GM23338 (cell line): ENCODE data around the gene ARPC4. TPM values are rescaled to one million over a fixed set of nuclear protein-coding genes. Genes with fewer than 3 reads are reported as not detected.

ENCODE experiments used
- ATAC-seq: fragments of 200-7000 bp; cut with Tn5 transposase; 3 replicates; pipeline ENCODE4 v1.9.1; 2020
- DNase-seq: peaks from one replicate; pipeline ENCODE4 v3.0.0-alpha.2; 2015; ENCODE audit warnings: low spot score
- H2AFZ ChIP-seq: fragments of 200-600 bp; sonication (generic); 2 replicates; pipeline ENCODE4 v1.8.0; 2016; ENCODE audit warnings: antibody characterized with exemption, mild to moderate bottlenecking, moderate library complexity
- H3F3A ChIP-seq: fragments of 200-600 bp; sonication (generic); replicated peaks from 2 replicates; pipeline ENCODE4 v1.8.0; 2017; ENCODE audit warnings: antibody characterized with exemption, mixed run types, low read depth
- H3K27ac ChIP-seq: fragments of 200-600 bp; sonication (generic); 2 replicates; pipeline ENCODE4 v1.6.1; 2016; ENCODE audit warnings: low read depth
- H3K27me3 ChIP-seq: fragments of 200-600 bp; sonication (generic); 2 replicates; pipeline ENCODE4 v1.8.0; 2016; ENCODE audit warnings: mild to moderate bottlenecking, mixed run types, moderate library complexity; ENCODE audit not compliant: insufficient read depth
- H3K36me3 ChIP-seq: fragments of 200-600 bp; sonication (generic); 2 replicates; pipeline ENCODE4 v1.8.0; 2016; ENCODE audit warnings: mild to moderate bottlenecking; ENCODE audit not compliant: insufficient read depth
- H3K4me1 ChIP-seq: fragments of 200-600 bp; sonication (generic); 2 replicates; pipeline ENCODE4 v1.8.0; 2016; ENCODE audit warnings: mild to moderate bottlenecking, moderate library complexity; ENCODE audit not compliant: insufficient read depth
- H3K4me2 ChIP-seq: fragments of 200-600 bp; sonication (generic); 2 replicates; pipeline ENCODE4 v1.7.1; 2017; ENCODE audit warnings: mixed run types
- H3K4me3 ChIP-seq: fragments of 200-600 bp; sonication (generic); 2 replicates; pipeline ENCODE4 v1.6.1; 2016; ENCODE audit warnings: mixed run types
- H3K79me2 ChIP-seq: fragments of 200-600 bp; sonication (generic); replicated peaks from 2 replicates; pipeline ENCODE4 v1.8.0; 2017; ENCODE audit warnings: mild to moderate bottlenecking; ENCODE audit not compliant: insufficient read depth
- H3K9me2 ChIP-seq: fragments of 200-600 bp; sonication (generic); 2 replicates; pipeline ENCODE4 v1.8.0; 2017; ENCODE audit not compliant: insufficient read depth
- H4K20me1 ChIP-seq: fragments of 200-600 bp; sonication (generic); replicated peaks from 2 replicates; pipeline ENCODE4 v1.8.0; 2017; ENCODE audit warnings: mild to moderate bottlenecking; ENCODE audit not compliant: insufficient read depth
- H3K27ac Mint-ChIP-seq: 2 replicates; pipeline ENCODE4 v1.8.0; 2020; ENCODE audit warnings: inconsistent platforms, mild to moderate bottlenecking, moderate library complexity, mixed read lengths
- H3K27me3 Mint-ChIP-seq: 3 replicates; pipeline ENCODE4 v1.8.0; 2022; ENCODE audit warnings: low read depth, mild to moderate bottlenecking, moderate library complexity, mixed read lengths, inconsistent platforms; ENCODE audit not compliant: insufficient read depth, poor library complexity
- H3K36me3 Mint-ChIP-seq: 3 replicates; pipeline ENCODE4 v1.8.0; 2021; ENCODE audit warnings: low read depth, mild to moderate bottlenecking, inconsistent platforms, moderate library complexity, mixed read lengths
- H3K4me1 Mint-ChIP-seq: 3 replicates; pipeline ENCODE4 v1.8.0; 2020; ENCODE audit warnings: mild to moderate bottlenecking, inconsistent platforms, mixed read lengths
- H3K4me3 Mint-ChIP-seq: 3 replicates; pipeline ENCODE4 v1.8.0; 2021; ENCODE audit warnings: moderate library complexity, mild to moderate bottlenecking, inconsistent platforms, mixed read lengths
- H3K9me3 Mint-ChIP-seq: 3 replicates; pipeline ENCODE4 v1.8.0; 2020; ENCODE audit warnings: moderate library complexity, mild to moderate bottlenecking, inconsistent platforms, mixed read lengths
- CREB1 ChIP-seq: fragments of 250-450 bp; sonication (Bioruptor Pico); IDR thresholded peaks from 2 replicates; pipeline ENCODE4 v1.5.0; 2020; ENCODE audit warnings: low read depth, mild to moderate bottlenecking, moderate library complexity
- CTCF ChIP-seq, 2 experiments: fragments of 200-600 bp in 1 of 2; sonication (generic) in 1 of 2; conservative IDR thresholded peaks; 2 replicates each; pipeline versions ENCODE4 v1.5.1 to v1.6.1; 2016 to 2017; ENCODE audit warnings: antibody characterized with exemption in 2 of 2, low read depth in 2 of 2, mild to moderate bottlenecking in 2 of 2, moderate library complexity in 1 of 2
- EZH2 ChIP-seq: fragments of 200-600 bp; sonication (generic); IDR thresholded peaks from one replicate; pipeline ENCODE4 v1.8.0; 2017; ENCODE audit warnings: antibody characterized with exemption, mild to moderate bottlenecking, low read depth; ENCODE audit not compliant: unreplicated experiment
- EZH2phosphoT487 ChIP-seq: fragments of 200-600 bp; sonication (generic); IDR thresholded peaks from one replicate; pipeline ENCODE4 v1.8.1; 2018; ENCODE audit warnings: antibody characterized with exemption; ENCODE audit not compliant: unreplicated experiment
- NANOG ChIP-seq: IDR thresholded peaks from 2 replicates; pipeline ENCODE4 v1.6.1; 2016; ENCODE audit warnings: antibody characterized with exemption, borderline replicate concordance
- POLR2AphosphoS5 ChIP-seq: IDR thresholded peaks from 2 replicates; pipeline ENCODE4 v1.6.1; 2016; ENCODE audit warnings: antibody characterized with exemption, low read depth
- STAT1 ChIP-seq: IDR thresholded peaks from one replicate; pipeline ENCODE4 v1.6.1; 2016; ENCODE audit warnings: antibody characterized with exemption; ENCODE audit not compliant: unreplicated experiment
- ZNF114 ChIP-seq: fragments of 250-450 bp; sonication (Bioruptor Pico); IDR thresholded peaks from 2 replicates; pipeline ENCODE4 v1.5.0; 2020; ENCODE audit warnings: mild to moderate bottlenecking, moderate library complexity
- polyA plus RNA-seq: library from polyadenylated mRNA; unstranded; fragments of >200 nt; fragmentation: Nextera tagmentation; extraction: Ambion mirVana; gene quantifications from 2 replicates; pipeline ENCODE4 v1.2.1, GENCODE V29; 2016
- total RNA-seq: library from RNA; depleted of rRNA; stranded (reverse); fragments of >200 nt; shearing (Covaris generic); gene quantifications from 2 replicates; pipeline ENCODE4 v1.2.3, GENCODE V29; 2014
- TF ChIP-seq, protein P1 (sequence below): IDR thresholded peaks from 2 replicates; pipeline ENCODE4 v1.6.1; 2016; ENCODE audit warnings: antibody characterized with exemption
- TF ChIP-seq, protein P2 (sequence below): fragments of 250-450 bp; sonication (Bioruptor Pico); IDR thresholded peaks from 2 replicates; pipeline ENCODE4 v1.5.0; 2020; ENCODE audit warnings: mild to moderate bottlenecking, moderate library complexity

The ARPC4 gene
- total and polyA plus RNA-seq, 2 experiments from 2014 or later, result 71.9 to 176 TPM

DNA sequence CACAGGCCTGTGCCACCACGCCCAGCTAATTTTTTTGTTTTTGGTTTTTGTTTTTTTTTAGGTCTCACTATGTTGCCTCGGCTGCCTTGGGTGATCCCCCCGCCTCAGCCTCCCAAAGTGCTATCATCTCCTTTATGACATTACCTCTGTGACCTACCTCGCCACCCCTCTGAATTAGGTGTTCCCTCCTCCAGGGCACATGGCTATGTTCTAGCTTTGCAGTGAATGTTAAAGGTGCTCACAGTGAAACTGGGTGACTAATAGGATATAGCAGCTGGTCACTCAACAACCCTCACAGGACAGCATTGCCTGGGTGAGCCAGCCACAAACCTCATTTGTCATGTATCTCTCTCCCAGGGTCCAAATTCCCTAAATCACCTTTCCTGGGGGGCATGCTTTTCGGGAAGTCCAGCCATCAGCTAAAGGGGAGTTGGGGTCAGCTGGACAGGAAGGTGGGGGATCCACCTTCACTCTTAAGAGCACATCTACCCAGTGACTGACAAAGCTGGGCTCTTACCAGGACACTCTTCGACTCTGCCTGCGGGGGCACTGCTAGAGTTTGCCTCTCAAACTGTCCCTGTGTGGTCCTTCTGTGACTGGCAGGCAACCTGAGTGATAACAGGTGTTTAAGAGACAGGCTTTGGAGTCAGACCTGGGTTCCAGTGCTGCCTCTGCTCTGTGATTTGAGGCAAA lies 15.6 kb downstream of the ARPC4 start:
- Histone ChIP-seq H3K27me3 (peaks cover 17% of the 10 kb centered on the region), H4K20me1 (peaks cover 23% of the 10 kb centered on the region), H2AFZ (no peak overlapping the region), H3K9me2 (no peaks in the 10 kb centered on the region), H3K4me1 (peaks cover 7% of the 10 kb centered on the region; the same call in 1 of the 2 replicates), H3K79me2 (no peaks in the 10 kb centered on the region), H3K4me3 (peak overlapping the region; percentile 83; the same call in 1 of the 2 replicates), H3K27ac (0 out of 2 replicates have a peak overlapping the region, but pooled peaks have one; percentile 59), H3K36me3 (peaks cover 17% of the 10 kb centered on the region), H3K4me2 (peak overlapping the region; percentile 96), H3F3A (peaks cover 26% of the 10 kb centered on the region)
- H3K36me3 Mint-ChIP-seq, result peaks cover 36% of the 10 kb centered on the region
- DNase-seq (peak; percentile 86), ATAC-seq (peak; percentile 64)
- H3K4me3 Mint-ChIP-seq, result peak overlapping the region; percentile 77; the same call in 1 of the 3 replicates
- no peak for TF ChIP-seq EZH2phosphoT487
- peak; percentile 28; the same call in 1 of the 2 replicates for TF ChIP-seq POLR2AphosphoS5
- TF ChIP-seq EZH2, result no peak
- TF ChIP-seq CTCF (conservative IDR thresholded peaks at IDR 0.05; ENCODE audit: low read depth in 2 of 2), result peak; percentile 40 to 46; a peak in 3 of 4 replicates
- TF ChIP-seq, protein P1, sequence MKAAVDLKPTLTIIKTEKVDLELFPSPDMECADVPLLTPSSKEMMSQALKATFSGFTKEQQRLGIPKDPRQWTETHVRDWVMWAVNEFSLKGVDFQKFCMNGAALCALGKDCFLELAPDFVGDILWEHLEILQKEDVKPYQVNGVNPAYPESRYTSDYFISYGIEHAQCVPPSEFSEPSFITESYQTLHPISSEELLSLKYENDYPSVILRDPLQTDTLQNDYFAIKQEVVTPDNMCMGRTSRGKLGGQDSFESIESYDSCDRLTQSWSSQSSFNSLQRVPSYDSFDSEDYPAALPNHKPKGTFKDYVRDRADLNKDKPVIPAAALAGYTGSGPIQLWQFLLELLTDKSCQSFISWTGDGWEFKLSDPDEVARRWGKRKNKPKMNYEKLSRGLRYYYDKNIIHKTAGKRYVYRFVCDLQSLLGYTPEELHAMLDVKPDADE, result no peak
- TF ChIP-seq, protein P2, sequence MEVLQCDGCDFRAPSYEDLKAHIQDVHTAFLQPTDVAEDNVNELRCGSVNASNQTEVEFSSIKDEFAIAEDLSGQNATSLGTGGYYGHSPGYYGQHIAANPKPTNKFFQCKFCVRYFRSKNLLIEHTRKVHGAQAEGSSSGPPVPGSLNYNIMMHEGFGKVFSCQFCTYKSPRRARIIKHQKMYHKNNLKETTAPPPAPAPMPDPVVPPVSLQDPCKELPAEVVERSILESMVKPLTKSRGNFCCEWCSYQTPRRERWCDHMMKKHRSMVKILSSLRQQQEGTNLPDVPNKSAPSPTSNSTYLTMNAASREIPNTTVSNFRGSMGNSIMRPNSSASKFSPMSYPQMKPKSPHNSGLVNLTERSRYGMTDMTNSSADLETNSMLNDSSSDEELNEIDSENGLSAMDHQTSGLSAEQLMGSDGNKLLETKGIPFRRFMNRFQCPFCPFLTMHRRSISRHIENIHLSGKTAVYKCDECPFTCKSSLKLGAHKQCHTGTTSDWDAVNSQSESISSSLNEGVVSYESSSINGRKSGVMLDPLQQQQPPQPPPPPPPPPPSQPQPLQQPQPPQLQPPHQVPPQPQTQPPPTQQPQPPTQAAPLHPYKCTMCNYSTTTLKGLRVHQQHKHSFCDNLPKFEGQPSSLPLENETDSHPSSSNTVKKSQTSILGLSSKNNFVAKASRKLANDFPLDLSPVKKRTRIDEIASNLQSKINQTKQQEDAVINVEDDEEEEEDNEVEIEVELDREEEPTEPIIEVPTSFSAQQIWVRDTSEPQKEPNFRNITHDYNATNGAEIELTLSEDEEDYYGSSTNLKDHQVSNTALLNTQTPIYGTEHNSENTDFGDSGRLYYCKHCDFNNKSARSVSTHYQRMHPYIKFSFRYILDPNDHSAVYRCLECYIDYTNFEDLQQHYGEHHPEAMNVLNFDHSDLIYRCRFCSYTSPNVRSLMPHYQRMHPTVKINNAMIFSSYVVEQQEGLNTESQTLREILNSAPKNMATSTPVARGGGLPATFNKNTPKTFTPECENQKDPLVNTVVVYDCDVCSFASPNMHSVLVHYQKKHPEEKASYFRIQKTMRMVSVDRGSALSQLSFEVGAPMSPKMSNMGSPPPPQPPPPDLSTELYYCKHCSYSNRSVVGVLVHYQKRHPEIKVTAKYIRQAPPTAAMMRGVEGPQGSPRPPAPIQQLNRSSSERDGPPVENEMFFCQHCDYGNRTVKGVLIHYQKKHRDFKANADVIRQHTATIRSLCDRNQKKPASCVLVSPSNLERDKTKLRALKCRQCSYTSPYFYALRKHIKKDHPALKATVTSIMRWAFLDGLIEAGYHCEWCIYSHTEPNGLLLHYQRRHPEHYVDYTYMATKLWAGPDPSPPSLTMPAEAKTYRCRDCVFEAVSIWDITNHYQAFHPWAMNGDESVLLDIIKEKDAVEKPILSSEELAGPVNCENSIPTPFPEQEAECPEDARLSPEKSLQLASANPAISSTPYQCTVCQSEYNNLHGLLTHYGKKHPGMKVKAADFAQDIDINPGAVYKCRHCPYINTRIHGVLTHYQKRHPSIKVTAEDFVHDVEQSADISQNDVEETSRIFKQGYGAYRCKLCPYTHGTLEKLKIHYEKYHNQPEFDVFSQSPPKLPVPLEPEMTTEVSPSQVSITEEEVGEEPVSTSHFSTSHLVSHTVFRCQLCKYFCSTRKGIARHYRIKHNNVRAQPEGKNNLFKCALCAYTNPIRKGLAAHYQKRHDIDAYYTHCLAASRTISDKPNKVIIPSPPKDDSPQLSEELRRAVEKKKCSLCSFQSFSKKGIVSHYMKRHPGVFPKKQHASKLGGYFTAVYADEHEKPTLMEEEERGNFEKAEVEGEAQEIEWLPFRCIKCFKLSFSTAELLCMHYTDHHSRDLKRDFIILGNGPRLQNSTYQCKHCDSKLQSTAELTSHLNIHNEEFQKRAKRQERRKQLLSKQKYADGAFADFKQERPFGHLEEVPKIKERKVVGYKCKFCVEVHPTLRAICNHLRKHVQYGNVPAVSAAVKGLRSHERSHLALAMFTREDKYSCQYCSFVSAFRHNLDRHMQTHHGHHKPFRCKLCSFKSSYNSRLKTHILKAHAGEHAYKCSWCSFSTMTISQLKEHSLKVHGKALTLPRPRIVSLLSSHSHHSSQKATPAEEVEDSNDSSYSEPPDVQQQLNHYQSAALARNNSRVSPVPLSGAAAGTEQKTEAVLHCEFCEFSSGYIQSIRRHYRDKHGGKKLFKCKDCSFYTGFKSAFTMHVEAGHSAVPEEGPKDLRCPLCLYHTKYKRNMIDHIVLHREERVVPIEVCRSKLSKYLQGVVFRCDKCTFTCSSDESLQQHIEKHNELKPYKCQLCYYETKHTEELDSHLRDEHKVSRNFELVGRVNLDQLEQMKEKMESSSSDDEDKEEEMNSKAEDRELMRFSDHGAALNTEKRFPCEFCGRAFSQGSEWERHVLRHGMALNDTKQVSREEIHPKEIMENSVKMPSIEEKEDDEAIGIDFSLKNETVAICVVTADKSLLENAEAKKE (CRISPR knock-in tag), result no peak
- no peak for TF ChIP-seq STAT1
- TF ChIP-seq ZNF114 (CRISPR knock-in tag), result no peak
- TF ChIP-seq NANOG, result no peak
- TF ChIP-seq CREB1 (CRISPR knock-in tag), result no peak
- peaks cover 13% of the 10 kb centered on the region for H3K27me3 Mint-ChIP-seq
- no peak overlapping the region; the same call in 1 of the 2 replicates for H3K27ac Mint-ChIP-seq
- H3K4me1 Mint-ChIP-seq, result peaks cover 22% of the 10 kb centered on the region
- no peaks in the 10 kb centered on the region; the same call in 2 of the 3 replicates for H3K9me3 Mint-ChIP-seq
